CD8-positive, alpha-beta memory T cell (primary cell): ENCODE data around the gene MTMR12. TPM values are rescaled to one million over a fixed set of nuclear protein-coding genes. Genes with fewer than 3 reads are reported as not detected.

Source experiments
- CTCF ChIA-PET: fragments of 350-600 bp; sonication (Branson Sonifier 250); formaldehyde crosslinking; loops from one replicate; lab custom pipeline; 2021; ENCODE audit warnings: antibody characterized with exemption; lab: Charles Lee
- POLR2A ChIA-PET: fragments of 350-600 bp; sonication (Branson Sonifier 250); formaldehyde crosslinking; loops from one replicate; lab custom pipeline; 2021; ENCODE audit warnings: antibody characterized with exemption; lab: Charles Lee
- DNase-seq, 5 donors: peaks; one replicate each; pipeline versions ENCODE4 v3.0.0 to v3.0.0-alpha.2; 2020 to 2022; ENCODE audit warnings: mixed read lengths in 1 of 5
- H3K27ac ChIP-seq: one replicate; pipeline ENCODE4 v1.7.0; 2013; ENCODE audit warnings: low read depth, mild to moderate bottlenecking, low read length, moderate library complexity
- H3K27me3 ChIP-seq: 2 replicates; pipeline ENCODE4 v1.7.0; 2013; ENCODE audit warnings: low read length, mild to moderate bottlenecking; ENCODE audit not compliant: insufficient read depth, poor library complexity, severe bottlenecking
- H3K36me3 ChIP-seq: 2 replicates; pipeline ENCODE4 v1.7.0; 2013; ENCODE audit warnings: mild to moderate bottlenecking, low read length, moderate library complexity; ENCODE audit not compliant: insufficient read depth
- H3K4me1 ChIP-seq: 2 replicates; pipeline ENCODE4 v1.7.0; 2013; ENCODE audit warnings: mild to moderate bottlenecking, low read length, moderate library complexity; ENCODE audit not compliant: insufficient read depth
- H3K4me3 ChIP-seq: 2 replicates; pipeline ENCODE4 v1.7.0; 2013; ENCODE audit warnings: mild to moderate bottlenecking, low read length
- H3K9me3 ChIP-seq: 2 replicates; pipeline ENCODE4 v1.7.0; 2013; ENCODE audit warnings: mild to moderate bottlenecking, low read length
- H3K27ac Mint-ChIP-seq, 8 donors: one replicate each; pipeline ENCODE4 v1.8.0; 2020 to 2021; ENCODE audit warnings: mixed read lengths in 8 of 8, mild to moderate bottlenecking in 6 of 8, inconsistent platforms in 3 of 8, moderate library complexity in 3 of 8
- H3K27me3 Mint-ChIP-seq, 2 donors: one replicate each; pipeline ENCODE4 v1.8.0; 2020 to 2021; ENCODE audit warnings: mixed read lengths in 2 of 2, mild to moderate bottlenecking in 1 of 2, moderate library complexity in 1 of 2
- H3K36me3 Mint-ChIP-seq, 3 donors: one replicate each; pipeline ENCODE4 v1.8.0; 2020 to 2021; ENCODE audit warnings: mixed read lengths in 3 of 3, inconsistent platforms in 1 of 3, mild to moderate bottlenecking in 1 of 3
- H3K4me1 Mint-ChIP-seq, 3 donors: one replicate each; pipeline ENCODE4 v1.8.0; 2020 to 2021; ENCODE audit warnings: mixed read lengths in 3 of 3, inconsistent platforms in 1 of 3, mild to moderate bottlenecking in 1 of 3
- H3K4me3 Mint-ChIP-seq, 7 donors: one replicate each; pipeline ENCODE4 v1.8.0; 2020 to 2021; ENCODE audit warnings: mixed read lengths in 7 of 7, mild to moderate bottlenecking in 6 of 7, moderate library complexity in 4 of 7, inconsistent platforms in 2 of 7
- H3K9me3 Mint-ChIP-seq, 5 donors: one replicate each; pipeline ENCODE4 v1.8.0; 2020 to 2022; ENCODE audit warnings: mixed read lengths in 5 of 5, mild to moderate bottlenecking in 3 of 5, moderate library complexity in 2 of 5, inconsistent platforms in 1 of 5
- polyA plus RNA-seq: library from polyadenylated mRNA; unstranded; fragments of 300-500 nt; fragmentation: Illumina TruSeq; gene quantifications from one replicate; pipeline ENCODE4 v1.2.3, GENCODE V29; 2021
- total RNA-seq, 2 experiments: library from RNA; stranded (reverse); gene quantifications; one replicate each; pipeline ENCODE4 v1.2.3, GENCODE V29; 2021

Gene MTMR12
- total and polyA plus RNA-seq, 3 experiments from 2014 or later, result 20.4 to 27.4 (median 25.4) TPM

- no peaks in the 10 kb centered on the region for H3K4me1 Mint-ChIP-seq
- H3K9me3 Mint-ChIP-seq, result peaks cover 0 to 12% (median 3%) of the 10 kb centered on the region in 5 donors
- no peak overlapping the region for H3K27ac ChIP-seq
- H3K27me3 ChIP-seq, result no peaks in the 10 kb centered on the region
- no peak overlapping the region for H3K4me3 Mint-ChIP-seq
- H3K27me3 Mint-ChIP-seq, result peaks cover 2 to 11% of the 10 kb centered on the region in 2 donors
- no peak overlapping the region for H3K4me3 ChIP-seq
- no peaks in the 10 kb centered on the region for H3K4me1 ChIP-seq
- DNase-seq, result no peak
- no peak overlapping the region for H3K27ac Mint-ChIP-seq
- ChIA-PET POLR2A (no interaction called here), CTCF (interaction anchor here (2.3 kb wide), 1 partner anchor 17 kb away, joined by 6 read pairs; no protein-coding TSS in a partner anchor)
- peaks cover 0 to 4% (median 1%) of the 10 kb centered on the region in 3 donors for H3K36me3 Mint-ChIP-seq
- H3K36me3 ChIP-seq, result no peaks in the 10 kb centered on the region
- no peaks in the 10 kb centered on the region for H3K9me3 ChIP-seq
Measured at GRCh38 chr5:32346869-32347268, 34.1 kb upstream of the MTMR12 start.

DNA sequence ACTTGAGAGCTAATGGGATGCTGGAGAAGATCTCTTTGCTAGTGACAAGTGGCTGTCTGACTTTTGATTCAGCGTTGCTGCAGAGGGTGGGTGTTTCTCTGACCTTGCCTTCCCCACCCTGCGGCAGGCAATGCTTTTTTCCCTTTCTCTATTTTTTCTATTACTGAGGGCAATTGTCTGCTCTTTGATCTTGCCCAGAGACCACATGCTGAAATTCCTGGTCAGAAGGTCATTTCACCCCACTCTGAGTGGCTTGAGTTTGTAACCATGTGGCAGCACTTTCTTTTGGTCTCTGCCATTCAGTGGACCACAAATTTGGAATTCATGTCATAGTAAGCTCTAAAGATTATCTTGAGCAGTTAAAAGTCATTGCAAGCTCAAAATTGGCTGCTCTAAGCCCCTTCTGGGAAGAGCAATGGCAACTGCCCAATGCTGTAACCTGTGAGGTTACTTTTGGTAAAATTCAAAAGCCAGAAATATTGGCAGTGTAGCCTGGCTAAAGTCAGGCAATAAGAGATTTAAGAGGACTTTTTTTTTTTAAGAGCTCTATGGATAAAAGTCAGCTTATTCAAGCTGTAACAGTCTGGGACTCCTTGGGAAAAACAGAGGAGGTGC is 30.4 kb upstream of the MTMR12 start:
- no peaks in the 10 kb centered on the region for H3K27me3 ChIP-seq
- peaks cover 2 to 11% of the 10 kb centered on the region in 2 donors for H3K27me3 Mint-ChIP-seq
- H3K36me3 ChIP-seq, result no peaks in the 10 kb centered on the region
- H3K9me3 Mint-ChIP-seq, result peaks cover 18 to 36% (median 21%) of the 10 kb centered on the region in 5 donors
- no peaks in the 10 kb centered on the region for H3K9me3 ChIP-seq
- H3K27ac Mint-ChIP-seq, result no peak overlapping the region
- no peaks in the 10 kb centered on the region for H3K4me1 ChIP-seq
- no peak overlapping the region for H3K4me3 ChIP-seq
- ChIA-PET CTCF (interaction anchor here (1.6 to 3.0 kb wide), 2 partner anchors 14 to 111 kb away, joined by 5 to 12 read pairs; no protein-coding TSS in a partner anchor), POLR2A (no interaction called here)
- no peak for DNase-seq
- H3K27ac ChIP-seq, result no peak overlapping the region
- no peak overlapping the region for H3K4me3 Mint-ChIP-seq
- peaks cover 4 to 16% (median 5%) of the 10 kb centered on the region in 3 donors for H3K36me3 Mint-ChIP-seq
- H3K4me1 Mint-ChIP-seq, result no peaks in the 10 kb centered on the region

DNA sequence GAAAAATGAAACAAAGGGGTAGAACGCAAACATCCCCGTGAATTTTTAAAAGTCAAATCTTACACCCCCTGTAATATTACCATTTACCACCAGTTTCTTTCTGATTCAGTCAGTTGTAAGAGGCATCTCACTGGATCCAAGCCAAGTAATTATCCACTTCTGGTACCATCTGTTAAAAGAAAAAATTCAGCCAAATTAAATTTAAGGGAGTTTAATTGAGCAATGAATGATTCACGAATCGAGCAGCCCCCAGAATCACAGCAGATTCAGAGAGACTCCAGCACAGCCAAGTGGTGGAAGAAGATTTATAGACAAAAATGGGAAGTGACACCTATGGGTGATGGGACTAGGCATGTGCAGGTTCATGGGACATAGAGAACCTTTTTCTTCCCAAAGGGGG is 29.9 kb upstream of the MTMR12 start:
- Histone ChIP-seq H3K4me3 (no peak overlapping the region), H3K27me3 (no peaks in the 10 kb centered on the region), H3K4me1 (no peaks in the 10 kb centered on the region), H3K9me3 (no peaks in the 10 kb centered on the region), H3K27ac (no peak overlapping the region), H3K36me3 (no peaks in the 10 kb centered on the region)
- CTCF ChIA-PET, result interaction anchor here (3.0 kb wide), 1 partner anchor 13 kb away, joined by 12 read pairs; no protein-coding TSS in a partner anchor
- Mint-ChIP-seq H3K4me1 (no peaks in the 10 kb centered on the region), H3K9me3 (peaks cover 17 to 40% (median 23%) of the 10 kb centered on the region in 5 donors), H3K36me3 (peaks cover 4 to 19% (median 7%) of the 10 kb centered on the region in 3 donors), H3K27me3 (peaks cover 2 to 11% of the 10 kb centered on the region in 2 donors), H3K4me3 (no peak overlapping the region), H3K27ac (no peak overlapping the region)
- POLR2A ChIA-PET, result no interaction called here
- no peak for DNase-seq

DNA sequence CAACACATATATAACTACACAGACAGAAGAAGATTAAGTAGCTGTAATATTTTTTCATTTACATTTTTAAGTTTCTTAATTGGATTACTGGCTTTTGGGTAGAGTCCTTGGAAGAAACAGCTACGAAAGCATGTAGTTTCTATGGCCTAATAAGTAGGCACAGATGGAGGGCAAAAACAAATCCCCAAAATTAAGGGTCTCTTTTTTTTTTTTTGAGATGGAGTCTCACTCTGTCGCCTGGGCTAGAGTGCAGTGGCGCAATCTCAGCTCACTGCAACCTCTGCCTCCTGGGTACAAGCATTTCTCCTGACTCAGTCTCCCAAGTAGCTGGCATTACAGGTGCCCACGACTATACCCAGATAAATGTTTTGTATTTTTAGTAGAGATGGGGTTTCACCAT is 27.1 kb upstream of the MTMR12 start:
- Mint-ChIP-seq H3K9me3 (peaks cover 15 to 31% (median 23%) of the 10 kb centered on the region in 5 donors), H3K4me1 (no peaks in the 10 kb centered on the region), H3K4me3 (no peak overlapping the region), H3K27ac (no peak overlapping the region), H3K36me3 (peaks cover 2 to 19% (median 7%) of the 10 kb centered on the region in 3 donors), H3K27me3 (peaks cover 2 to 11% of the 10 kb centered on the region in 2 donors)
- Histone ChIP-seq H3K27me3 (no peaks in the 10 kb centered on the region), H3K9me3 (no peaks in the 10 kb centered on the region), H3K27ac (no peak overlapping the region), H3K4me1 (no peaks in the 10 kb centered on the region), H3K36me3 (no peaks in the 10 kb centered on the region), H3K4me3 (no peak overlapping the region)
- no peak for DNase-seq
- POLR2A ChIA-PET, result interaction anchor here (0.7 kb wide), 1 partner anchor 166 kb away, joined by 3 read pairs; no protein-coding TSS in a partner anchor
- CTCF ChIA-PET, result interaction anchor here (0.8 to 1.1 kb wide), 2 partner anchors 11 to 108 kb away, joined by 5 read pairs; no protein-coding TSS in a partner anchor

DNA sequence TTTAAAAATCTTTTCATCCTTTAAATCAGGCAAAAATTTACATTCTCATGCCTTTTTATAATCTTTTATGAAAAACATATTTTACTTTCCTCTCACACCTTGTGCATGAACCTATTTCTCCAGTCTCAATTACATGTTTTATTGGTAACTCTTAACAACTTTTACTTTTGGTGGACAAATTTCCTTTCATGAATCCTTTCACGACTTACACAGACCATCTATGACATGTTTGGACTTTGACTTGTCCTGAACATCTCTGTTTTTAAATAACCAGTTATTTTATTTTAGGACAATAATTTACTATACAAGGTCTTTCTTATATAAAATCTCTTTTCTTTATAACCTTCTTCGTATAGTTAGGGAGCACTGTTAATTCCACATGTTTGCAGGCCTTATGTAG is 26.5 kb upstream of the MTMR12 start:
- POLR2A ChIA-PET, result no interaction called here
- H3K27me3 ChIP-seq, result no peaks in the 10 kb centered on the region
- no peaks in the 10 kb centered on the region for H3K4me1 ChIP-seq
- H3K27ac ChIP-seq, result no peak overlapping the region
- H3K36me3 Mint-ChIP-seq, result peaks cover 2 to 19% (median 7%) of the 10 kb centered on the region in 3 donors
- peaks cover 15 to 31% (median 23%) of the 10 kb centered on the region in 5 donors for H3K9me3 Mint-ChIP-seq
- no peaks in the 10 kb centered on the region for H3K4me1 Mint-ChIP-seq
- CTCF ChIA-PET, result interaction anchor here (0.8 to 1.1 kb wide), 2 partner anchors 10 to 107 kb away, joined by 5 read pairs; no protein-coding TSS in a partner anchor
- H3K27ac Mint-ChIP-seq, result no peak overlapping the region
- H3K4me3 Mint-ChIP-seq, result no peak overlapping the region
- no peak overlapping the region for H3K4me3 ChIP-seq
- no peak for DNase-seq
- peaks cover 2 to 11% of the 10 kb centered on the region in 2 donors for H3K27me3 Mint-ChIP-seq
- no peaks in the 10 kb centered on the region for H3K36me3 ChIP-seq
- H3K9me3 ChIP-seq, result no peaks in the 10 kb centered on the region

DNA sequence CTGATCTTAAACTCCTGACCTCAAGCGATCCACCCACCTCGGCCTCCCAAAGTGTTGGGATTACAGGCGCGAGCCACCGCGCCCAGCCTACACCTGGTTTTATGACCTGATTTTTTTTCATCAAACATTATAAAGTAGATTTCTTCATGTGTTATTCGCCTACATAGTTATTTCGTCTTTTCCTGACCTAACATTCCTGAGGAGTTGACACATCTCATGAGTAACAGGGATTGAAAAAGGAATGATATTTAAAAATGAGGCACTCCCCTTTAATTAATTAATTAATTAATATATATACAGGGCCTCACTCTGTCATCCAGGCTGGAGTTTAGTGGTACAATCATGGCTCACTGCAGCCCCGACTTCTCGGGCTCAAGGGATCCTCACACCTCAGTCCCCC is 20.2 kb upstream of the MTMR12 start:
- peaks cover 0 to under 1% (median 0%) of the 10 kb centered on the region in 3 donors for H3K36me3 Mint-ChIP-seq
- no peak overlapping the region for H3K27ac Mint-ChIP-seq
- H3K36me3 ChIP-seq, result no peaks in the 10 kb centered on the region
- H3K4me3 ChIP-seq, result no peak overlapping the region
- POLR2A ChIA-PET, result no interaction called here
- no peak for DNase-seq
- CTCF ChIA-PET, result interaction anchor here (6.0 kb wide), 1 partner anchor 101 kb away, joined by 144 read pairs; no protein-coding TSS in a partner anchor
- no peaks in the 10 kb centered on the region for H3K27me3 Mint-ChIP-seq
- peaks cover 0 to 2% (median 2%) of the 10 kb centered on the region in 3 donors for H3K4me1 Mint-ChIP-seq
- no peaks in the 10 kb centered on the region for H3K27me3 ChIP-seq
- no peaks in the 10 kb centered on the region for H3K9me3 ChIP-seq
- H3K27ac ChIP-seq, result no peak overlapping the region
- no peaks in the 10 kb centered on the region for H3K4me1 ChIP-seq
- peaks cover 0 to 3% (median under 1%) of the 10 kb centered on the region in 5 donors for H3K9me3 Mint-ChIP-seq
- no peak overlapping the region for H3K4me3 Mint-ChIP-seq

- no peaks in the 10 kb centered on the region for H3K36me3 ChIP-seq
- H3K27ac Mint-ChIP-seq, result no peak overlapping the region
- no peaks in the 10 kb centered on the region for H3K36me3 Mint-ChIP-seq
- POLR2A ChIA-PET, result no interaction called here
- H3K4me3 Mint-ChIP-seq, result no peak overlapping the region
- peaks cover 0 to 2% (median 2%) of the 10 kb centered on the region in 3 donors for H3K4me1 Mint-ChIP-seq
- CTCF ChIA-PET, result interaction anchor here (6.0 kb wide), 1 partner anchor 100 kb away, joined by 144 read pairs; no protein-coding TSS in a partner anchor
- no peak for DNase-seq
- no peaks in the 10 kb centered on the region for H3K9me3 Mint-ChIP-seq
- H3K9me3 ChIP-seq, result no peaks in the 10 kb centered on the region
- H3K4me1 ChIP-seq, result no peaks in the 10 kb centered on the region
- H3K27me3 Mint-ChIP-seq, result no peaks in the 10 kb centered on the region
- no peak overlapping the region for H3K4me3 ChIP-seq
- H3K27me3 ChIP-seq, result no peaks in the 10 kb centered on the region
- H3K27ac ChIP-seq, result no peak overlapping the region
Measured at GRCh38 chr5:32332361-32332760, 19.6 kb upstream of the MTMR12 start.

- no peak overlapping the region for H3K27ac ChIP-seq
- no peaks in the 10 kb centered on the region for H3K9me3 ChIP-seq
- H3K4me1 Mint-ChIP-seq, result peaks cover 0 to 2% (median 2%) of the 10 kb centered on the region in 3 donors
- H3K4me1 ChIP-seq, result no peaks in the 10 kb centered on the region
- no peak for DNase-seq
- no peaks in the 10 kb centered on the region for H3K9me3 Mint-ChIP-seq
- H3K4me3 Mint-ChIP-seq, result no peak overlapping the region
- CTCF ChIA-PET, result interaction anchor here (6.0 kb wide), 1 partner anchor 100 kb away, joined by 144 read pairs; no protein-coding TSS in a partner anchor
- no peaks in the 10 kb centered on the region for H3K27me3 ChIP-seq
- no peaks in the 10 kb centered on the region for H3K36me3 ChIP-seq
- H3K4me3 ChIP-seq, result no peak overlapping the region
- H3K27me3 Mint-ChIP-seq, result no peaks in the 10 kb centered on the region
- POLR2A ChIA-PET, result no interaction called here
- no peaks in the 10 kb centered on the region for H3K36me3 Mint-ChIP-seq
- H3K27ac Mint-ChIP-seq, result peak overlapping the region in 1 of 8 donors; percentile 82
Measured at GRCh38 chr5:32331935-32332274, 19.2 kb upstream of the MTMR12 start.
